ENCODE data around the gene DTWD1. TPM values are rescaled to one million over a fixed set of nuclear protein-coding genes. Genes with fewer than 3 reads are reported as not detected.

The DTWD1 gene
- total and polyA plus RNA-seq, 2 of the 13 experiments (the other 11 are each of a cell fraction or from before 2014, with no cell fraction given) = 12.7 to 18.3 TPM

- TF ChIP-seq NFATC3 (CRISPR knock-in tag; IDR thresholded peaks at IDR 0.05) = peak; percentile 95
- no peak for TF ChIP-seq SSRP1 (CRISPR knock-in tag; IDR thresholded peaks at IDR 0.05)
- TF ChIP-seq SMYD3 (CRISPR knock-in tag; IDR thresholded peaks at IDR 0.05) = no peak; the same call in 1 of the 2 replicates
- no peak for TF ChIP-seq BCLAF1 (IDR thresholded peaks at IDR 0.05)
- peak; percentile 91 for TF ChIP-seq ZC3H13 (CRISPR knock-in tag; IDR thresholded peaks at IDR 0.05)
- 0 out of 2 replicates have a peak, but pooled peaks have one; percentile 48 for TF ChIP-seq ZNF670 (CRISPR knock-in tag; IDR thresholded peaks at IDR 0.05; ENCODE audit: borderline replicate concordance)
- peak; percentile 61; the same call in 1 of the 2 replicates for TF ChIP-seq ADNP (CRISPR knock-in tag; IDR thresholded peaks at IDR 0.05)
- peak; percentile 87; the same call in 1 of the 2 replicates for TF ChIP-seq ZFP37 (CRISPR knock-in tag; IDR thresholded peaks at IDR 0.05; ENCODE audit: borderline replicate concordance)
- TF ChIP-seq ZBTB1 (CRISPR knock-in tag; IDR thresholded peaks at IDR 0.05; ENCODE audit: borderline replicate concordance) = no peak
- peak; percentile 61; the same call in 1 of the 2 replicates for TF ChIP-seq AKNA (CRISPR knock-in tag; IDR thresholded peaks at IDR 0.05; ENCODE audit: borderline replicate concordance)
- 0 out of 2 replicates have a peak, but pooled peaks have one; percentile 65 for TF ChIP-seq ZNF713 (CRISPR knock-in tag; IDR thresholded peaks at IDR 0.05)
- TF ChIP-seq ZZZ3 (CRISPR knock-in tag; IDR thresholded peaks at IDR 0.05; ENCODE audit: borderline replicate concordance) = peak; percentile 97; the same call in 1 of the 2 replicates
- peak; percentile 97 for TF ChIP-seq ZNF543 (CRISPR knock-in tag; IDR thresholded peaks at IDR 0.05)
- TF ChIP-seq PCBP1 (IDR thresholded peaks at IDR 0.05; ENCODE audit: borderline replicate concordance, low read depth, low read length) = peak; percentile 60; the same call in 1 of the 2 replicates
- TF ChIP-seq FOXA3 (CRISPR knock-in tag; IDR thresholded peaks at IDR 0.05) = peak; percentile 75
- TF ChIP-seq ZNF33B (CRISPR knock-in tag; IDR thresholded peaks at IDR 0.05) = peak; percentile 97
- TF ChIP-seq EZH2 (conservative IDR thresholded peaks at IDR 0.05; ENCODE audit: low read depth, low read length) = no peak
- no peak for TF ChIP-seq ZNF260 (CRISPR knock-in tag; IDR thresholded peaks at IDR 0.05; ENCODE audit: borderline replicate concordance, low read depth)
- TF ChIP-seq MTA1 (CRISPR knock-in tag; IDR thresholded peaks at IDR 0.05; ENCODE audit: borderline replicate concordance) = peak; percentile 98; the same call in 1 of the 2 replicates
- TF ChIP-seq ZNF10 (CRISPR knock-in tag; IDR thresholded peaks at IDR 0.05; ENCODE audit: borderline replicate concordance, low read depth) = no peak
- peak; percentile 86; the same call in 1 of the 2 replicates for TF ChIP-seq JUN (CRISPR knock-in tag; IDR thresholded peaks at IDR 0.05)
Measured at GRCh38 chr15:49620658-49621368, at the start of gene DTWD1, which contains the start of gene FAM227B (continued).

Data from HepG2 (cell line).